SK-N-SH (cell line): ENCODE measurements around the gene ARHGAP4.

Experiments used
- CTCF ChIP-seq: fragments of 200-600 bp; sonication (generic); IDR thresholded peaks from 2 replicates; pipeline ENCODE4 v1.6.1; 2017; ENCODE audit warnings: antibody characterized with exemption, mild to moderate bottlenecking, moderate library complexity
- IRF3 ChIP-seq: fragments of 150-350 bp; IDR thresholded peaks from 2 replicates; pipeline ENCODE4 v1.6.1; 2016; ENCODE audit warnings: mild to moderate bottlenecking, low read depth, low read length
- MAX ChIP-seq: IDR thresholded peaks from 2 replicates; pipeline ENCODE4 v1.4.0; 2012; ENCODE audit warnings: low read depth
- TAF1 ChIP-seq: IDR thresholded peaks from 2 replicates; pipeline ENCODE4 v1.6.1; 2012; ENCODE audit warnings: low read depth, mild to moderate bottlenecking, low read length, moderate library complexity, borderline replicate concordance
- TCF12 ChIP-seq: IDR thresholded peaks from 2 replicates; pipeline ENCODE4 v1.4.0; 2012

GRCh38 chrX:153885968-153886903 is 39.8 kb downstream of the ARHGAP4 start, which contains the start of gene L1CAM:
- no peak for TF ChIP-seq TCF12
- TF ChIP-seq MAX: no peak
- TF ChIP-seq CTCF: no peak
- TF ChIP-seq TAF1: no peak
- TF ChIP-seq IRF3: no peak
